IgD-negative memory B cell (primary cell): ENCODE results near the gene ZBTB37. TPM values are rescaled to one million over a fixed set of nuclear protein-coding genes. Genes with fewer than 3 reads are reported as not detected.
"Not testable (repeated sequence)": the region's sequence is repeated elsewhere in the genome, so short reads cannot be mapped to it uniquely, and the experiment has no call there.

Experiments
- H3K27ac Mint-ChIP-seq, 3 donors: one replicate each; pipeline ENCODE4 v1.8.0; 2020 to 2022; ENCODE audit warnings: mild to moderate bottlenecking in 3 of 3, mixed read lengths in 3 of 3, moderate library complexity in 1 of 3
- H3K27me3 Mint-ChIP-seq: one replicate; pipeline ENCODE4 v1.8.0; 2021; ENCODE audit warnings: mixed read lengths
- H3K36me3 Mint-ChIP-seq: one replicate; pipeline ENCODE4 v1.8.0; 2020; ENCODE audit warnings: mild to moderate bottlenecking, mixed read lengths
- H3K4me1 Mint-ChIP-seq, 3 donors: one replicate each; pipeline ENCODE4 v1.8.0; 2020 to 2022; ENCODE audit warnings: mixed read lengths in 3 of 3, mild to moderate bottlenecking in 1 of 3
- H3K4me3 Mint-ChIP-seq, 4 donors: one replicate each; pipeline ENCODE4 v1.8.0; 2020 to 2022; ENCODE audit warnings: mild to moderate bottlenecking in 4 of 4, mixed read lengths in 4 of 4, moderate library complexity in 3 of 4
- H3K9me3 Mint-ChIP-seq, 3 donors: one replicate each; pipeline ENCODE4 v1.8.0; 2020 to 2021; ENCODE audit warnings: mixed read lengths in 3 of 3, mild to moderate bottlenecking in 1 of 3
- polyA plus RNA-seq: library from polyadenylated mRNA; unstranded; fragments of 300-500 nt; fragmentation: Illumina TruSeq; gene quantifications from one replicate; pipeline ENCODE4 v1.2.3, GENCODE V29; 2021

ZBTB37 gene
- polyA plus RNA-seq, 1 donor from 2014 or later = 2.0 TPM

- Mint-ChIP-seq H3K27ac (no peak overlapping the region), H3K36me3 (peaks cover 4% of the 10 kb centered on the region), H3K9me3 (no peaks in the 10 kb centered on the region), H3K4me3 (peak overlapping the region in 2 of 4 donors; percentile 25 to 61), H3K4me1 (peaks cover 30 to 38% (median 38%) of the 10 kb centered on the region in 3 donors), H3K27me3 (no peaks in the 10 kb centered on the region)
Measured at GRCh38 chr1:173871500-173871899, 3.3 kb downstream of the ZBTB37 start.

- no peaks in the 10 kb centered on the region for H3K9me3 Mint-ChIP-seq
- H3K36me3 Mint-ChIP-seq = peaks cover 14% of the 10 kb centered on the region
- peak overlapping the region in 1 of 3 donors; percentile 39 for H3K27ac Mint-ChIP-seq
- H3K4me3 Mint-ChIP-seq = no peak overlapping the region
- H3K27me3 Mint-ChIP-seq = no peaks in the 10 kb centered on the region
- H3K4me1 Mint-ChIP-seq = peaks cover 0 to 11% (median 10%) of the 10 kb centered on the region in 3 donors
Measured at GRCh38 chr1:173876732-173877131, 8.6 kb downstream of the ZBTB37 start.

GRCh38 chr1:173878251-173878650 is 10.1 kb downstream of the ZBTB37 start:
- Mint-ChIP-seq H3K4me1 (peaks cover 0 to 7% (median 5%) of the 10 kb centered on the region in 3 donors), H3K4me3 (no peak overlapping the region), H3K36me3 (peaks cover 13% of the 10 kb centered on the region), H3K27ac (peak overlapping the region in 1 of 3 donors; percentile 2), H3K27me3 (no peaks in the 10 kb centered on the region), H3K9me3 (no peaks in the 10 kb centered on the region)

DNA sequence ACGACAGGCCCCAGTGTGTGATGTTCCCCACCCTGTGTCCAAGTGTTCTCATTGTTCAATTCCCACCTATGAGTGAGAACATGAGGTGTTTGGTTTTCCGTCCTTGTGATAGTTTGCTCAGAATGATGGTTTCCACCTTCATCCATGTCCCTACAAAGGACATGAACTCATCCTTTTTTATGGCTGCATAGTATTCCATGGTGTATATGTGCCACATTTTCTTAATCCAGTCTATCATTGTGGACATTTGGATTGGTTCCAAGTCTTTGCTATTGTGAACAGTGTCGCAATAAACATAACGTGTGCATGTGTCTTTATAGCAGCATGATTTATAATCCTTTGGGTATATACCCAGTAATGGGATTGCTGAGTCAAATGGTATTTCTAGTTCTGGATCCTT is 12.9 kb downstream of the ZBTB37 start:
- H3K4me3 Mint-ChIP-seq, H3K27ac Mint-ChIP-seq, H3K9me3 Mint-ChIP-seq, H3K27me3 Mint-ChIP-seq, H3K4me1 Mint-ChIP-seq: not testable (repeated sequence)
- H3K36me3 Mint-ChIP-seq = peaks cover 13% of the 10 kb centered on the region

DNA sequence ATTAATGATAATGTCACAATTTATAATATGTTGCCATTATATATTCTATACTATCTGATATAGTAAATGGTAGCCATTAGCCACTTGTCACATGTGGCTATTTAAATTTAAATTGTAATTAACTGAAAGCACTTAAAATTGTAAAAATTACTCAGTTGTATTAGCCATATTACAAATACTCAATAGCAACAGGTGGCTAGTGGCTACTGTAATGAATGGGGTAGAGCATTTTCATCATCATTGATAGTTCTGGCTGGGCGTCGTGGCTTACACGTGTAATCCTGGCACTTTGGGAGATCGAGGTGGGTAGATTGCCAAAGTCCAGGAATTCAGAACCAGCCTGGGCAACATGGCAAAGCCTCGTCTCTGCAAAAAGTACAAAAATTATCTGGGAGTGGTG is 16.5 kb downstream of the ZBTB37 start:
- Mint-ChIP-seq H3K4me3 (no peak overlapping the region), H3K36me3 (peaks cover 23% of the 10 kb centered on the region), H3K4me1 (peaks cover 1 to 5% (median 3%) of the 10 kb centered on the region in 3 donors), H3K27ac (no peak overlapping the region), H3K27me3 (no peaks in the 10 kb centered on the region), H3K9me3 (no peaks in the 10 kb centered on the region)

GRCh38 chr1:173886746-173887611 is 18.8 kb downstream of the ZBTB37 start:
- peak overlapping the region in 1 of 3 donors; percentile 45 for H3K27ac Mint-ChIP-seq
- no peak overlapping the region for H3K4me3 Mint-ChIP-seq
- H3K27me3 Mint-ChIP-seq = no peaks in the 10 kb centered on the region
- H3K9me3 Mint-ChIP-seq = no peaks in the 10 kb centered on the region
- peaks cover 20% of the 10 kb centered on the region for H3K36me3 Mint-ChIP-seq
- H3K4me1 Mint-ChIP-seq = peaks cover 3 to 12% (median 3%) of the 10 kb centered on the region in 3 donors

DNA sequence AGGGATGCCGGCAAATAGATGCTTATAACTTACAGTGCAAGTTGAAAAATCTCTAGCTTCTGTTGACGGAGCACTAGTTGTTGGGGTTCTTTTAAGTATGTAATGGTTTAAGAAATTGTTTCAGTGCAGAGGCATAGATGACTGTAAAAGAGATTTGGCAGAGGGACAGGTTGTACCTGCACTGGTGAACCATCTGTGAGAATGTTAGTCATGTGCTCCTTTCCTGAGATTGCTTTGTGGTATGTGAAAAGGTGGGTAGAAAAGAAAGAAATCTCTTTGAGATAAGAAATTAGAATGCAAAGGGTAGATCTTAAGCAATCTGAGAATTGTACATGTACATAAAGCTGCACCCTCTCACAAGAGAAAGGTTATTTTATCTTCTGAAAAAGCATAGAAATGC is 19.4 kb downstream of the ZBTB37 start:
- Mint-ChIP-seq H3K4me1 (peaks cover 2 to 12% (median 3%) of the 10 kb centered on the region in 3 donors), H3K36me3 (peaks cover 22% of the 10 kb centered on the region), H3K27me3 (no peaks in the 10 kb centered on the region), H3K9me3 (no peaks in the 10 kb centered on the region), H3K4me3 (no peak overlapping the region), H3K27ac (no peak overlapping the region)

DNA sequence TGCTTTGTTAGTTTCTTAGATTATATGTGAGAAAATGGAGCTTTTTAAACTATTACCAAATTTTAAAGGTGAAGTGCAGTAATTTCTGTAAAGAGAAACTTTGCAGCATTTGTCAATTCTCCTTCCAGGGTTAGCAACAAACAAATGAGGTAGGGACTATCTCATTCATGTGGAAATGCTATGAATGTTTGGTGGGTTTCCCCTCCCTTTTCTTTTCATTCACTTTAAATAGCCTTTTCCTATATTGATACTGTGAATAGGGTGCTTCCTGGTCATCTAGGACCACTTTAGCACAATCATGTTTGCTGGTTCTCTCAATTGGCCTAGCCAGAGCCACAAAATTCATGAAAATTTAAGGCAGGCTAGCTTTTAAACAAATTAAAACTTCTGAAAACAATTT is 20.6 kb downstream of the ZBTB37 start:
- Mint-ChIP-seq H3K9me3 (no peaks in the 10 kb centered on the region), H3K4me1 (peaks cover 2 to 12% (median 3%) of the 10 kb centered on the region in 3 donors), H3K4me3 (no peak overlapping the region), H3K36me3 (peaks cover 24% of the 10 kb centered on the region), H3K27ac (no peak overlapping the region), H3K27me3 (no peaks in the 10 kb centered on the region)

- Mint-ChIP-seq H3K27ac (no peak overlapping the region), H3K4me1 (peaks cover 3 to 12% (median 4%) of the 10 kb centered on the region in 3 donors), H3K4me3 (no peak overlapping the region), H3K9me3 (no peaks in the 10 kb centered on the region), H3K27me3 (no peaks in the 10 kb centered on the region), H3K36me3 (peaks cover 29% of the 10 kb centered on the region)
Measured at GRCh38 chr1:173889885-173890284, 21.7 kb downstream of the ZBTB37 start.

GRCh38 chr1:173893611-173894010 is 25.4 kb downstream of the ZBTB37 start:
- Mint-ChIP-seq H3K36me3 (peaks cover 16% of the 10 kb centered on the region), H3K27ac (no peak overlapping the region), H3K27me3 (no peaks in the 10 kb centered on the region), H3K9me3 (no peaks in the 10 kb centered on the region), H3K4me3 (no peak overlapping the region), H3K4me1 (peaks cover 12 to 14% (median 13%) of the 10 kb centered on the region in 3 donors)

DNA sequence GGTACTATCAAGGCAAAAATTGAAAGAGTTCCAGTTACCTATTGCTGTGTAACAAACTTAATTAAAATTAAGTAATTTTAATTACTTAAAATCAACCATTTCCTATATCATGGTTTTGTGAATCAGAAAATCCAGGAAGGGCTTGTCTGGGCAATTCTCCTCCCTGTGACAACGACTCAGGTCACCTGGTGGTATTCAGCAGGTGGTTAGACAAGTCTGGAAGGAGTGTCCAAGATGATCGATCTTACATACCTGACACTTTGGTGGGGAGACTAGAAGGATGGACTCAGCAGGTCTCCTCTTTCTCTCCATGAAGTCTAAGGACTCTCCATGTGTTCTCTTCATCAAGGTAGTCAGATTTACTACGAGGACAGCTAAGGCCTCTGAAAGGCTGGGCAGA is 26.0 kb downstream of the ZBTB37 start:
- Mint-ChIP-seq H3K9me3 (no peaks in the 10 kb centered on the region), H3K27me3 (no peaks in the 10 kb centered on the region), H3K4me3 (no peak overlapping the region), H3K27ac (no peak overlapping the region), H3K4me1 (peaks cover 13 to 14% (median 14%) of the 10 kb centered on the region in 3 donors), H3K36me3 (peaks cover 13% of the 10 kb centered on the region)

GRCh38 chr1:173900427-173900826 is 32.2 kb downstream of the ZBTB37 start:
- Mint-ChIP-seq H3K36me3 (peaks cover 4% of the 10 kb centered on the region), H3K27ac (no peak overlapping the region), H3K4me1 (peaks cover 12 to 15% (median 14%) of the 10 kb centered on the region in 3 donors), H3K4me3 (no peak overlapping the region), H3K9me3 (no peaks in the 10 kb centered on the region), H3K27me3 (no peaks in the 10 kb centered on the region)

GRCh38 chr1:173900992-173901391 is 32.8 kb downstream of the ZBTB37 start:
- H3K36me3 Mint-ChIP-seq = peaks cover 4% of the 10 kb centered on the region
- H3K4me3 Mint-ChIP-seq = peak overlapping the region in 1 of 4 donors; percentile 3
- no peaks in the 10 kb centered on the region for H3K27me3 Mint-ChIP-seq
- H3K4me1 Mint-ChIP-seq = peaks cover 12 to 15% (median 14%) of the 10 kb centered on the region in 3 donors
- no peaks in the 10 kb centered on the region for H3K9me3 Mint-ChIP-seq
- H3K27ac Mint-ChIP-seq = no peak overlapping the region

- H3K27ac Mint-ChIP-seq = no peak overlapping the region
- H3K9me3 Mint-ChIP-seq = no peaks in the 10 kb centered on the region
- H3K4me3 Mint-ChIP-seq = no peak overlapping the region
- H3K27me3 Mint-ChIP-seq = no peaks in the 10 kb centered on the region
- peaks cover 0 to 6% (median 6%) of the 10 kb centered on the region in 3 donors for H3K4me1 Mint-ChIP-seq
- H3K36me3 Mint-ChIP-seq = peaks cover 4% of the 10 kb centered on the region
Measured at GRCh38 chr1:173903827-173904531, 35.8 kb downstream of the ZBTB37 start.

DNA sequence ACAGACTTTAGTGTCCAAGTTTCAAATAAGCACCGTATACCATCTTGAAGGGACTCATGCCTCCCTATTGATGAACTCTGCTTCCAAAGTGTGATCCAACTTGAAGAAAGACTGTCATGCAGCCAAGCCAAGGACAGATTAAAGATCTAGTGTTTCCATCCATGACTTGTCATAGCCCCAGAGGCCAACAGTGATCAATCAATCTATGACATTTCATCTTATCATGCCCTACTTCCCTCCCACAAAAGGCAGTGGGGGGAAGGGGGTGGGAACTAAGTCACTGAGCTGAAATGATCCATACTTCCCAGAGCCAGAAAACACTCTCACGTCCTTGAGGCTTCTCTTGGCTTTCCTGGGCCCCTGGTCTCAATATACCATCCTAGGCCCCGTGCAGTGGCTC is 44.9 kb downstream of the ZBTB37 start:
- Mint-ChIP-seq H3K27me3 (no peaks in the 10 kb centered on the region), H3K36me3 (no peaks in the 10 kb centered on the region), H3K9me3 (no peaks in the 10 kb centered on the region), H3K4me1 (no peaks in the 10 kb centered on the region), H3K27ac (no peak overlapping the region), H3K4me3 (no peak overlapping the region)
